ENCODE results near the gene TMEM266.

TMEM266 gene

GRCh38 chr15:76084256-76084655, 24.5 kb downstream of the TMEM266 start:
- no peaks in the 10 kb centered on the region for H4K20me1 ChIP-seq (ENCODE audit: insufficient read depth, low read length, poor library complexity, severe bottlenecking)
- H3K4me1 ChIP-seq (ENCODE audit: insufficient read depth, low read length, poor library complexity, severe bottlenecking) = no peaks in the 10 kb centered on the region
- no peaks in the 10 kb centered on the region for H3K36me3 ChIP-seq (ENCODE audit: insufficient read depth, low read length)
- H3K9ac ChIP-seq (ENCODE audit: low read depth, low read length, poor library complexity, severe bottlenecking) = no peak overlapping the region
- no peak overlapping the region for H2AFZ ChIP-seq (ENCODE audit: low read length)
- H3K79me2 ChIP-seq (ENCODE audit: insufficient read depth, low read length) = no peaks in the 10 kb centered on the region
- no peaks in the 10 kb centered on the region for H3K9me3 ChIP-seq (ENCODE audit: insufficient read depth, low read depth, low read length)
- H3K4me3 ChIP-seq (ENCODE audit: low read length, poor library complexity, severe bottlenecking) = no peak overlapping the region
- H3K9me2 ChIP-seq (replicated peaks; ENCODE audit: low read depth, low read length) = no peaks in the 10 kb centered on the region
- no peak overlapping the region for H3K4me2 ChIP-seq (ENCODE audit: low read depth, low read length, poor library complexity, severe bottlenecking)
- no peaks in the 10 kb centered on the region for H3F3A ChIP-seq (ENCODE audit: low read depth)
- H3K27me3 ChIP-seq (ENCODE audit: insufficient read depth, low read length, poor library complexity, severe bottlenecking) = no peaks in the 10 kb centered on the region
- TF ChIP-seq EZH2phosphoT487 (IDR thresholded peaks at IDR 0.05; ENCODE audit: borderline replicate concordance) = no peak
- TF ChIP-seq CTCF (conservative IDR thresholded peaks at IDR 0.05; ENCODE audit: low read length) = no peak

GRCh38 chr15:76098685-76099084, 38.9 kb downstream of the TMEM266 start:
- Histone ChIP-seq H3K9ac (ENCODE audit: low read depth, low read length, poor library complexity, severe bottlenecking) (no peak overlapping the region), H2AFZ (ENCODE audit: low read length) (no peak overlapping the region), H3K4me2 (ENCODE audit: low read depth, low read length, poor library complexity, severe bottlenecking) (no peak overlapping the region), H4K20me1 (ENCODE audit: insufficient read depth, low read length, poor library complexity, severe bottlenecking) (no peaks in the 10 kb centered on the region), H3K9me2 (replicated peaks; ENCODE audit: low read depth, low read length) (no peaks in the 10 kb centered on the region), H3K4me3 (ENCODE audit: low read length, poor library complexity, severe bottlenecking) (no peak overlapping the region), H3K4me1 (ENCODE audit: insufficient read depth, low read length, poor library complexity, severe bottlenecking) (no peaks in the 10 kb centered on the region), H3K36me3 (ENCODE audit: insufficient read depth, low read length) (no peaks in the 10 kb centered on the region), H3K27me3 (ENCODE audit: insufficient read depth, low read length, poor library complexity, severe bottlenecking) (no peaks in the 10 kb centered on the region), H3K79me2 (ENCODE audit: insufficient read depth, low read length) (no peaks in the 10 kb centered on the region), H3K9me3 (ENCODE audit: insufficient read depth, low read depth, low read length) (no peaks in the 10 kb centered on the region), H3F3A (ENCODE audit: low read depth) (no peaks in the 10 kb centered on the region)
- TF ChIP-seq CTCF (conservative IDR thresholded peaks at IDR 0.05; ENCODE audit: low read length) (no peak), EZH2phosphoT487 (IDR thresholded peaks at IDR 0.05; ENCODE audit: borderline replicate concordance) (no peak)

- no peaks in the 10 kb centered on the region for H3F3A ChIP-seq (ENCODE audit: low read depth)
- H3K36me3 ChIP-seq (ENCODE audit: insufficient read depth, low read length) = no peaks in the 10 kb centered on the region
- no peak overlapping the region for H3K4me2 ChIP-seq (ENCODE audit: low read depth, low read length, poor library complexity, severe bottlenecking)
- H3K4me1 ChIP-seq (ENCODE audit: insufficient read depth, low read length, poor library complexity, severe bottlenecking) = no peaks in the 10 kb centered on the region
- no peaks in the 10 kb centered on the region for H3K27me3 ChIP-seq (ENCODE audit: insufficient read depth, low read length, poor library complexity, severe bottlenecking)
- no peak overlapping the region for H2AFZ ChIP-seq (ENCODE audit: low read length)
- H3K9me3 ChIP-seq (ENCODE audit: insufficient read depth, low read depth, low read length) = no peaks in the 10 kb centered on the region
- H4K20me1 ChIP-seq (ENCODE audit: insufficient read depth, low read length, poor library complexity, severe bottlenecking) = no peaks in the 10 kb centered on the region
- H3K79me2 ChIP-seq (ENCODE audit: insufficient read depth, low read length) = no peaks in the 10 kb centered on the region
- TF ChIP-seq EZH2phosphoT487 (IDR thresholded peaks at IDR 0.05; ENCODE audit: borderline replicate concordance) = no peak
- no peak for TF ChIP-seq CTCF (conservative IDR thresholded peaks at IDR 0.05; ENCODE audit: low read length)
- no peaks in the 10 kb centered on the region for H3K9me2 ChIP-seq (replicated peaks; ENCODE audit: low read depth, low read length)
- H3K9ac ChIP-seq (ENCODE audit: low read depth, low read length, poor library complexity, severe bottlenecking) = no peak overlapping the region
- H3K4me3 ChIP-seq (ENCODE audit: low read length, poor library complexity, severe bottlenecking) = no peak overlapping the region
Measured at GRCh38 chr15:76099388-76099787, 39.6 kb downstream of the TMEM266 start.
